Gastrocnemius medialis (tissue), 4 donors: Measurements from ENCODE around the gene HDAC4.

Source experiments
- CTCF ChIP-seq, 5 experiments: fragments of 450-650 bp in 3 of 5; fragments of 200-600 bp in 2 of 5; sonication (generic) in 2 of 5; IDR thresholded peaks in 4 of 5; conservative IDR thresholded peaks in 1 of 5; 1 replicate in 4 of 5; 2 replicates in 1 of 5; pipeline ENCODE4 v1.5.1; 2016 to 2019; ENCODE audit warnings: antibody characterized with exemption in 5 of 5, mild to moderate bottlenecking in 3 of 5, moderate library complexity in 3 of 5
- POLR2A ChIP-seq, 2 donors: fragments of 450-650 bp; IDR thresholded peaks; one replicate each; pipeline ENCODE4 v1.6.1; 2017; ENCODE audit warnings: antibody characterized with exemption in 2 of 2, mild to moderate bottlenecking in 2 of 2, moderate library complexity in 2 of 2

- TF ChIP-seq POLR2A (IDR thresholded peaks at IDR 0.05) (no peak), CTCF (IDR thresholded peaks at IDR 0.05 in 4 of 5, conservative IDR thresholded peaks at IDR 0.05 in 1 of 5) (no peak)
Observed at GRCh38 chr2:239203443-239204135, 197.2 kb downstream of the HDAC4 start.
